ENCODE data around the gene CSMD2.
A peak's percentile ranks its signal among the peaks of the same experiment; 100 is the strongest.

The CSMD2 gene

DNA sequence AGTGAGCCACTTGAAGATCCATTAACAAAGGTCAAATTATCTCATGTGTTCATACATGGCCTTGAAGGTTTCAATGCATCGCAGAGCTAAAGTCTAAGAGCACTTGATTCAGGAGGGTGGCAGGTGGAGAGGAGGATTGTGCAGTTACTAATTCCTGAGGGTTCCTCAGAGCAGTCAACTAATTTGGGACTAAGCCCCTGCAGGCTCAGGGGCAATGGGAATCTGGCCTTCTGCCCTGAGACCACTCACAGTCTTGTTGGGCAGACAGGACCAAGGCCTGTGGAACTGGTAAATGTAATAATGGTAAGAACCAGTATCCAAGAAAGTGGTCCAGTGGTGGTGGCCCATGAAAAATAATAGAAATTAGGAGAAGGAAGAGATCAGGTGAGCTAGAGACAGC is 428.5 kb downstream of the CSMD2 start:
- no peak for DNase-seq

- DNase-seq, result peak; percentile 35
These were observed 429.4 kb downstream of the CSMD2 start for GRCh38 chr1:33735624-33736023.

GRCh38 chr1:33727310-33727709 is 437.7 kb downstream of the CSMD2 start:
- DNase-seq, result no peak

- DNase-seq, result no peak
These were observed 438.7 kb downstream of the CSMD2 start for GRCh38 chr1:33726274-33726804.

- DNase-seq, result no peak
These were observed 439.4 kb downstream of the CSMD2 start for GRCh38 chr1:33725556-33726160.

DNA sequence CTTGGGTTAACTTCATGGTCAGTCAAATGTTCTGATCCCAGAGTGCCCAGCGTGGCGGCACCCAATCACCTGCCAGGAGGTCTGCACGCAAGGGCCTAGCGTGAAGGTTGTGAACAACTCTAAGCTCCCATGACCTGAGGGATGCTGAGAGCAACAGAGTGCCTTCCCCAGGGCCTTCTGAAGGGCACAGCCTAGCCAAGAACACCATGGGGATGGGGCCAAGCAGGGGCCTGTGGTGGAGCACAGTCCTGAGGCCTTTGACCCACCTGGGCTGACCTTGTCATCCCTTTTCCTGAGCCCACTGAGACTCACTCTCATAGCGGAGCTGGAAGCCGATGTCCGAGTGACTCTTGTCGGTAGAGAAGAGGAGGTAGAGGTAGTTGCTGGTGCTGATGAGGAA is 440.0 kb downstream of the CSMD2 start:
- no peak for DNase-seq

- no peak for DNase-seq
These were observed 440.7 kb downstream of the CSMD2 start for GRCh38 chr1:33724348-33724747.

GRCh38 chr1:33723251-33723650 is 441.8 kb downstream of the CSMD2 start:
- DNase-seq, result no peak

GRCh38 chr1:33721301-33721815 is 443.7 kb downstream of the CSMD2 start:
- no peak for DNase-seq

DNA sequence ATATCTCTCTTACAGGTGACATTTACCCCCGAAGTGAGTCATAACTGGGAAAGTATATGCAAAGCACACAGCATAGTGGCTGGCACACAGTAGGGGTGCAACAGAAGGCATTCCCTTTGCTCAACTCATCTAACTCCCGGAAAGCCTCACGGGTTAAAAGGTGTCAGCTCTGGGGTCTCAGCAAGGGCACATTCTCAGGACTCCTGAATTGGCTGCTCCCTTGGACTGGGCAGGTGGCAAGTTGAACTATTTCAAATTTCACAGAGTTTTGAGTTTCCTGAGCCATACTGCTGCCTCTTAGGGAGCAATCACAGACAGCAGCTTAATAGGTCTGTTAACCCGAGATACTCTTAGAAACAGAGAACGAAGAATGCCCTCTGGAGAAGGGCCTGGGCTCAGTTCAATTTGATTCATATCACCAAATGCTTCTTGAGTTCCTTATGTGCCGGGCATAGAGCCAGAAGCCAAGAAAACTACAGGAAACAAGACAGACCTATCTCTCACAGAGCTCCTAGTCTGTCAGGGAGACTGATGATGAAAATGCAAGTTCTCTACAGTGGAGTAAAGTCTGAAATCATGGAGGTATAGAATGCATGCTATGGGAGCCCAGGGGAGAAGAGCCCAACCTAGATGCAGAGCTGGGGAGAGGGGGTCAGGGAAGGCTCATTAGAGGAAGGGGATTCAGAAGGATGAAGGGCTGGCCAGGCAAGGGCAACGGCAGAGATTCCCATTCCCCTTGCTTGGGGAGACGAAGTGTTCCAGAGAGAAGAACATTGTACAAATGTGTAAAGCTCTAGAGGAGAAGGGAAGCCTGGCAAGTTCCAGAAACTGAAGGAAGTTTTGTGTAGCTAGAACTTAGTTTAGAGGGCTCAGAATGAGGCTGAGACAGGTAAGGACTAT is 445.0 kb downstream of the CSMD2 start:
- no peak for DNase-seq

GRCh38 chr1:33719326-33719725 is 445.7 kb downstream of the CSMD2 start:
- no peak for DNase-seq

- DNase-seq, result no peak
These were observed 446.8 kb downstream of the CSMD2 start for GRCh38 chr1:33718186-33718585.

GRCh38 chr1:33716976-33717688 is 447.9 kb downstream of the CSMD2 start:
- DNase-seq, result no peak

GRCh38 chr1:33715195-33715811 is 449.7 kb downstream of the CSMD2 start:
- no peak for DNase-seq

GRCh38 chr1:33714421-33714820 is 450.6 kb downstream of the CSMD2 start:
- no peak for DNase-seq

DNA sequence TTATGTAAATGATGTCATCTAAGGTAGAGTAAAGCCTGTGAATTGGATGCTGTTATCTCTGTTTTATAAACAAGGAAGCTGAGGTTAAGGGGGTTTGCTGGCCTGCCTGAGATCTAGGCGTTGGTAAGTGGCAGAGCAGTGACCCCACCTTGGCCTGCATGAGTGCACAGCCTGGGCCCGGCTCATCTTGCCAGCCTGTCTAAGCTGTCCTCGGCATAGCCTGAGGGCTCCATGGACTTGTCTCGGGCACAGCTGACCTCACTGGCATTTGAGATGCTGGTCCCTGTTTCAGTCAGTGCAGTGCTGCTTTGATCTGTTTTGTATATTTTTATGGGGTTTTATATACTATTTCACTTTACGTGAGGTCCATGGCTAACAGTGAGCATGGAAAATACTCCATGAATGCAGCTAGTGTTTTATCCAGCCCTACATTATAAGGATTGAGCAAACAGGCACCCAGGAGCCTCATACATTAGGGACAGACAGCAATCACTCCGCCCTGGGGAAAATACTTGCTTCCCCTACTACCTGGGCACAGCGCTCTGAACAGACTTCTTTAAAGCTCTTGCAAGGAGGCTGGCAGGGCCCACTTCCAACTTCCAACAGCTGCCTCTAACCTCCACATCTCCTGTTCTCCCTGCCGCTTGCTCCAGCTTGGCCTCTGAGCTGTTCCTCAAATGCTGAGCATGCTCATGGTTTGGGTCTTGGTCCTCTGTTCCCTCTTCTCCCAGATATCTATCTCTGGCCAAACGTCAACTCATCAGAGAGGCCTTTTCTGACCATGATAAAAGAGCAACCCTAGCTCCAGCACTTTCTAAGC is 451.8 kb downstream of the CSMD2 start:
- DNase-seq, result no peak

- DNase-seq, result no peak
These were observed 452.8 kb downstream of the CSMD2 start for GRCh38 chr1:33712186-33712585.

DNA sequence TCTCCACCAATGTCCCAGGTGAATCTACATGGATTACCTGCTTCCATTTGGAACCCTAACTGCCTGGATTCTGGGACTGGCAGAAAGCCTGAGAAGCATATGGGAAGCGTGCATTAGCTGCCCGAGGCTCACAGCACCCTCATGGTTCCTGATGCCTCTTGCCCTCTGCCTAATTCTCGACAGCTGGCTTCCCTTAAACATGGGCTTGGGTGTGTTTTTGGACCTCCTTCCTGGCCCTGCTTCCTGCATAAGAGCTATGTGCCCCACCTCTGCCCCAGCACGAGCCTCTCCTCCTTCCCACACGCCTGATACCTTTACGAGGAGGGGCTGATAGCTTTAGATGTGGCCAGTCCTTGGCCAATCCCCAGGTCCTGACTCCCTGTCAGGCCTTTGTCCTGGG is 453.5 kb downstream of the CSMD2 start:
- no peak for DNase-seq

DNA sequence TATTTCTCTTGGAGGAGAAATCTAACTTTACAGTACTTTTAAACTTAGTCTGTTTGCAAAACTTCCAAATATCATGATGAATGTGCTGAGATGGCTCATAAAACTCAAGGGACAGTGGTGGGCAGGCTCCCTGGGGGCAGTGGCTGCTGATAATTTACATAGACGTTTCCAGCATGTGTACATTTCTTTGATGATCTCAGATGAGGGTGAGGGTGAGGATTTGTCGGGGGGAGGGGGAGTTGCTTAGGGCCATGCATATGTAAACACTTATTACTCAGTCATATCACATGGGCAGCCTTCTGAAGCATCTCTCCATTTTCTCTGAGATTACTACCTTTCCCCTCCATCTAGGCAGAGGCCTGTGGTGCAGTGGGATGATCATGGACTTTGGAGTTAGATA is 454.1 kb downstream of the CSMD2 start:
- no peak for DNase-seq

GRCh38 chr1:33709783-33710718 is 455.0 kb downstream of the CSMD2 start:
- no peak for DNase-seq

Data from NCI-H1105 treated with DMSO at 0.1 percent for 48 hours (cell line).